AG08395 (cell line): ENCODE results near the gene ZNF408.

ENCODE experiments used
- DNase-seq: peaks from one replicate; pipeline ENCODE4 v3.0.0; 2012; ENCODE audit warnings: mixed read lengths, low spot score

ZNF408 gene

DNA sequence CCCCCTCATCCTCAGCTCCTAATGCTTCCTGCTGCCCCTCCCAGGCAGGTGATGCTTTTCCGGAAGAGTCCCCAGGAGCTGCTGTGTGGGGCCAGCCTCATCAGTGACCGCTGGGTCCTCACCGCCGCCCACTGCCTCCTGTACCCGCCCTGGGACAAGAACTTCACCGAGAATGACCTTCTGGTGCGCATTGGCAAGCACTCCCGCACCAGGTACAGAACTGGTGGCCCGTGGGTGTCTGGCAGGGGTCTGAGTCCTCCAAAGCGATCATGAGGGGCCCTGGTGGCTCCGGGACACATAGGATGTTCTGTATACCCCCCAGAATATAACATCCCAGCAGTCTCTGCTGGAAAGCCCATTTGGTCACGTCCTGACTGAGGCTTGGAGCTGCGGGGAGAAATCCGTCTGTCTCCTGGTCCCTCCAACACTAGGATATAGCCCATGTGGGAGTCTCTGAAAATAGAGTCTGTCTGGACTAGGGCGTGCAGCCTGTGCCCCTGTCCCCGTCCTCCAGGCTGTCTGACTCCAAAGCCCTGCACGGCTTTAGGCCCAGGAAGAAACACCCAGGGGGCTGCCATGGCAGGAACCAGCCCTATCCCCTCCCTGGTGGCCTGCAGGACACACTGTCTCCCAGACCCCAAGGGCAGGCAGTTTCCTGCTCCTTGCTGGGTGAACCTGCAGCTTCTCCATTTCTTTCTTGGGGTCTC is 27.3 kb downstream of the ZNF408 start:
- no peak for DNase-seq

DNA sequence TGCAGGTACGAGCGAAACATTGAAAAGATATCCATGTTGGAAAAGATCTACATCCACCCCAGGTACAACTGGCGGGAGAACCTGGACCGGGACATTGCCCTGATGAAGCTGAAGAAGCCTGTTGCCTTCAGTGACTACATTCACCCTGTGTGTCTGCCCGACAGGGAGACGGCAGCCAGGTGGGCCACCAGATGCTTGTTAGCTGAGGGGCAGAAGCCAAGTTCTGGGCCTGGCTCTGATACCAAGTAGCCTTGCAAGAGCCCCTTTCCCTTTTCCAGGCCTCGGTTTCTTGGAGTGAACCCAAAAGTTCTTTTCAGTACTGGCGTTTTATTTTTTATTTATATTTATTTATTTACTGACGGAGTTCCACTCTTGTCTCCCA is 27.8 kb downstream of the ZNF408 start:
- no peak for DNase-seq

DNA sequence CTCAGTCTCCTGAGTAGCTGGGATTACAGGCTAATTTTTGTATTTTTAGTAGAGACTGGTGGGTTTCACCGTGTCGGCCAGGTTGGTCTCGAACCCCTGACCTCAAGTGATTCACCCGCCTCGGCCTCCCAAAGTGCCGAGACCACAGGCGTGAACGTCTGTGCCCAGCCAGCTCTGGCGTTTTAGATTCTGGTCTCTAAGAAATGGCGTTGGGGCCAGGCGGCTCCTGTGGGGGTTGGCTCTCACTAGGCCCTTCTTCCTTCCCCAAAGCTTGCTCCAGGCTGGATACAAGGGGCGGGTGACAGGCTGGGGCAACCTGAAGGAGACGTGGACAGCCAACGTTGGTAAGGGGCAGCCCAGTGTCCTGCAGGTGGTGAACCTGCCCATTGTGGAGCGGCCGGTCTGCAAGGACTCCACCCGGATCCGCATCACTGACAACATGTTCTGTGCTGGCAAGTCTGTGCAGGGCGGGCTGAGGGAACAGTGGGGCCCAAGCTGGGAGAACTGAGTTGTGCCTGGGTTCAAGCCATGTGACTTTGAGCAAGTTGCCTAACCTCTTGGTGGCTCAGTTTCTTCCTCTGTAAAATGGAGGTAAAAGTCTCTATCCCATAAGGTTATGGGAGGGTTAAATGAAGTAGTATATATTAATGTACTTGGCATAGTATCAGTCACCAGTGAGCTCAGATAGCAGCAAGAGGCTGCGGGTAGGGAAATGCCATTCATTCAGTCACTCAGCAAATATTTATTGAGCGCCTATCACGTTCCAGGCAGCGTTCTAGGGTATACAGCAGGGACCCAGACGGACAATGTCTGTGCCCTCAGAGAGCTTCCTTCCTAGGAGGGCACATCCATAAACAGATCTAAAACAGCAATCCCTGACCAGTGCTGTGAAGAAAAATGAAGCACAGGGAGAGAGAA is 28.5 kb downstream of the ZNF408 start:
- DNase-seq = no peak

DNA sequence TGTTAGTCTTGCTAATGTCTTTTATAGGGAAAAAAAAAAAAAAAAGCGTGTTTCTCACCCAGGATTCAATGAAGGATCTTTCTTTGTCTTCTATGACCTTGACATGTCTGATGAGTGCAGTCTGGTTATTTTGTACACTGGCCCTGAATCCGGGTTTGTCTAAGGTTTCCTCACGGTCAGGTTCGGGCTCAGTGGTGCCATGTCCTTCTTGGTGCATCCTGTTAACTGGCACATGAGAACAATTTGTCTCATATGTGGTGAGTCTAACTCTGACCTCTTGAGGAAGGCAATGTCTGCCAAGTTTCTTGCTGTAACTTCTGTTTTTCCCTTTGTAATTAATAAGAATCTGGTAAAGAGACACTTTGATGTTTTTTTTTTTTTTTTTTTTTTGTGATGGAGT is 30.7 kb downstream of the ZNF408 start:
- DNase-seq = no peak

DNA sequence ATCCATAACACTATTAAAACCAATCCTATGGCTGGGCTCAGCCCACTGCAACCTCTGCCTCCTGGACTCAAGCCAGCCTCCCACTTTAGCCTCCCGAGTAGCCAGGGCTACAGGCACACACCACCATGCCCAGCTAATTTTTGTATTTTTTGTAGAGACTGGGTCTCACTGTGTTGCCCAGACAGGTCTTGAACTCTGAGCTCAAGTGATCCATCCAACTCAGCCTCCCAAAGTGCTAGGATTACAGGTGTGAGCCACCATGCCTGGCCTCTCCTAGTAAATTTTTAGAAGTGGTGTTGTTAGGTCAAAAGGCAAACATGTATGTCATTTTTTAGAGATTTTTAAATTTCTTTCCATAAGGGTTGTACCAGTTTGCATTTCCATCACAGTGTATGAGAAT is 32.4 kb downstream of the ZNF408 start:
- DNase-seq = no peak

DNA sequence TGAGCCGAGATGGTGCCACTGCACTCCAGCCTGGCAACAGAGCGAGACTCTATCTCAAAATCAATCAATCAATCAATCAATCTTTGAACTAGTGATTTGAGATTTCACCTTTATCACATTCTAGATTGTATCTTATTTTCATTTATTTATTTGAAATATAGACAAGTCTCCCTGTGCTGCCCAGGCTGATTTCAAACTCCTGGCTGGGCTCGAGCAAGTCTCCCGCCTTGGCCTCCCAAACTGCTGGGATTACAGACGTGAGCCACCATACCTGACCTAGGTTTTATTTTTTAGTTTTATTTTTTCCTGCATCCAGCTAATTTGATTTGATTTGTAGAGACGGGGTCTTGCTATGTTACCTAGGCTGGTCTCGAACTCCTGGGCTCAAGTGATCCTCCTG is 35.3 kb downstream of the ZNF408 start:
- no peak for DNase-seq

DNA sequence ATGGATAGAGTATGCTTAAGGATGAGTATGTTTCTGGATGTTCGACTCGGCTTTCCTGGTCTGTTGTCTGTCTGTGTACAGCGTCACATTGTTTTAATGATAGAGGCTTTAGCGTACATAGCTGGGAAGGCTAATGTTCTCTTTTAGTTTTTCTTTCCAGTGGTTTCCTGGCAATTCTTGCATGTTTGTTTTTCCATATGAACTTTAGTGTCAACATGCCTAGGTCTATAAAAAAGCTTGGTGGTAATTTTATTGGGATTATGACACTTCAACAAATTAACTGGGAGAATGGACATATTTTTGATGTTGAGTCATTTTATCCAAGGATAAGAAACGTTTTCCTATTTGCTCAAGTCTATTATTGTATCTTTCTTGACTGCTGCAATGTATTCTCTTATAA is 35.8 kb downstream of the ZNF408 start:
- peak; percentile 30 for DNase-seq

DNA sequence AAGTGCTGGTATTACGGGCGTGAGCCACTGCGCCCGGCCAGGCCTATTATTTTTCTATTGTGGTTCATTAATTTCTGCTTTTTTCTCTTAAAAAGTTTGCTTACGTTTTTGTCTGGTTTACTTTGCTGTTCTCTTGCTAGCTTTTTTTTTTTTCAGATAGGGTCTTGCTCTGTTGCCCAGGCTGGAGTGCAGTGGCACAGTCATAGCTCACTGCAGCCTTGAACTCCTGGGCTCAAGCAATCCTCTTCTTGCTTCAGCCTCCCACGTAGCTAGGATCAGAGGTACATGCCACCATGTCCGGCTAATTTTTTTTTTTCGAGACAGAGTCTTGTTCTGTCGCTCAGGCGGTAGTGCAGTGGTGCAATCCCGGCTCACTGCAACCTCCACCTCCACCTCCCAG is 36.9 kb downstream of the ZNF408 start:
- no peak for DNase-seq

DNA sequence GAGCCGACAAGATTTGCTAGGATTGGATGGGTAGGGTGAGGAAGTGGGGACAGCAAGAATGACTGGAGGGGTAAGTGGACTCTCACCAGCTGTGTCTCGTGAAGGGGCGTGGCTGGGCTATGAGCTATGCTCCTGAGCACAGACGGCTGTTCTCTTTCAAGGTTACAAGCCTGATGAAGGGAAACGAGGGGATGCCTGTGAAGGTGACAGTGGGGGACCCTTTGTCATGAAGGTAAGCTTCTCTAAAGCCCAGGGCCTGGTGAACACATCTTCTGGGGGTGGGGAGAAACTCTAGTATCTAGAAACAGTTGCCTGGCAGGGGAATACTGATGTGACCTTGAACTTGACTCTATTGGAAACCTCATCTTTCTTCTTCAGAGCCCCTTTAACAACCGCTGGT is 38.1 kb downstream of the ZNF408 start:
- no peak for DNase-seq

DNA sequence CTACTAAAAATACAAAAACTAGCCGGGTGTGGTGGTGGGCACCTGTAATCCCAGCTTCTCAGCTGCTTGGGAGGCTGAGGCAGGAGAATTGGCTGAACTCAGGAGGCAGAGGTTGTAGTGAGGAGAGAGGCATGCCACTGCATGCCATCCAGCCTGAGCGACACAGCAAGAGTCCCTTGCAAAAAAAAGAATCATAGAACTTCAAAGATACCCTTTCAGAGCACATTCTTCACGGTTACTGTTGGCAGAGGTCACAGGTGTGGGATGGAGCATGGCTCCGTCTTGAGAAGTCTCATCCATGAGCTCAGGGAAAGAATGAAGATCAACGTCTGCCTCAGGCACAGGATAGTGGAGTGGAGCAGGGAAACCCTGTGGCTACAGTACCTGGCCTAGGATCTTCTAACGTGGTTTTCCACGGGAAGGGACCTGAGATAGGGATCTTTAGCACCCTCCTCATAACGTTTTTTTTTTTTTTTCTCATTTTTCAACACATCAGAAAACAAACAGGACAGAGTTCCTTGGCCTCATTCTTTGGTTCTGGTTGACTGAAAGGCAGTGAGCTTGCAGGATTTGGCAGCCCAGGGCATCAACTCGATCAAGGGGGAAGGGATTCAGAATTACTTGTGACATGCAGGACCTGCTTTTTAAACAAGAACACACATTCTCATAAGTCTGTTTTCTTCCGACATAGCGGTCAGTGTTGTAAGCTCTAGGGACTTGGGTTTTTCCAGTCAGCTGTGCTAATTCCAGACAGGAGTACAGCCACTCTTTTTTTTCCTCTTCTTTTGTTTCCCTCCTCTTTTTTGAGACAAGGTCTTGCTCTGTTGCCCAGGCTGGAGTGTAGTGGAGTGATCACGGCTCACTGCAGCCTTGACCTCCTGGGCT is 41.0 kb downstream of the ZNF408 start:
- no peak for DNase-seq

DNA sequence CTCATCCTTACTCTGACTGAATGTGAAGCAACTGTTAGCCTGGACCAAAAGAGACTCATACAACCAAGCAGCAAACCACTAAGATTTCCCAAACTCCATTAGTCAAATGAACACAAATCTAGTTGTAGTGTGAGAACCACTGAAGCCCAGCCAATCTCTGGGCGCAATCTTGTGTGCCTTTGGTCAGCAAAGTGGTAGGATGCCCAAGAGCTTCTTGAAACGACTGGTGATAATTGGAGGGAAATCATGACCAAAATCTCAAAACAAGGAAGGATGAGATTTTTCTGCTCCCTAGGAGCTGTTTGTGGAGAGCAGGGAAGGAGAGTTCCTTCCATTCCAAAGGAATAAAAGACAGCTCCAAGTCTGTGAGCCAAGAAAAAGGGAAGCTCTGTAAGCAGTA is 42.2 kb downstream of the ZNF408 start:
- DNase-seq = no peak

DNA sequence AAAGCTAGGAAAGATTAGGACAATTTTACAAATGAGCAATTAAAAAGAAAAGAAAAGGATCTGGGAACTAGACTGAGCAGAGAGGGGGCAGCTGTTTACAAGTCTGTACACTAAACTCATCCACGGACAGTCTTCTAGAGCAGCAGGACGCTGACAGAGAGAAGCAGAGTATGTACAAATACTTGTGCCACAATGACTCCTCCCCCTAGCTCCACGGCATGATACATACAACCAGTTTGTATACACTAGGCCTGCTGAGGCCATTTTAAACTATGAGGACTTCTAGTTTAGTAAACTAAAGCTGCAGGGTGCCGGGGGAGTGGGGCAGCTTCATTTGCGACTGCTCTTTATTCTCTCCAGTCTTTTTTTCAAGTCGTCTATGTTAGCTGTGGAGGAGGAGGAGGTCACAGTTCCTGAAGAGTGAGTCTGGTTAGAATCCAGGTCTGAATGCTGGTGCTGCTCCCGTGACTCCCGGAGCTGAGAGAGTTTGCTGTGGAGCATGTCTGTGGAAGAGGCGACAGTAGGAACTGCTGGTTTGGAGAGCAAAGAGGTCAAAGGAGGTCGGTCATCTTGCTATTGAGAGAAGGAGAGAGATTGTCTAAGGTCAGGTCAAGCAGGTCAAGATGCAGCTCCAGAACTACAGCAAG is 43.0 kb downstream of the ZNF408 start:
- DNase-seq = no peak

DNA sequence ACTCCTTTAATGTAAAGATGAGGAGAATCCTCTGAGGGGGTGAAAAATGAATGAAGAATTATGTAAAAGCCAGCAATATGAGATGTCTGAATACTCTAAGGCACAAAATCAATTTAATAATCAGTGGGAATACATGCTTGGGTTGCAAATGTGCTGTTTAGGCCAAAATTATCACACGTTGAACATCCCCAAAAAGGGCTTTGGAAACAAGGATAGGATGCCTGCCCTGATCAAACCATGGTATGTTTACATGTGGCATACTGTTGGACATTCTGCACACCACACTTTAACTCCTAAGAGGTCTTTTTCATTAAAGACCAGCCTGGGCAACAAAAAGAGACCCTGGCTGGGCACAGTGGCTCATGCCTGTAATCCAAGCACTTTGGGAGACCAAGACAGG is 44.5 kb downstream of the ZNF408 start:
- no peak for DNase-seq

DNA sequence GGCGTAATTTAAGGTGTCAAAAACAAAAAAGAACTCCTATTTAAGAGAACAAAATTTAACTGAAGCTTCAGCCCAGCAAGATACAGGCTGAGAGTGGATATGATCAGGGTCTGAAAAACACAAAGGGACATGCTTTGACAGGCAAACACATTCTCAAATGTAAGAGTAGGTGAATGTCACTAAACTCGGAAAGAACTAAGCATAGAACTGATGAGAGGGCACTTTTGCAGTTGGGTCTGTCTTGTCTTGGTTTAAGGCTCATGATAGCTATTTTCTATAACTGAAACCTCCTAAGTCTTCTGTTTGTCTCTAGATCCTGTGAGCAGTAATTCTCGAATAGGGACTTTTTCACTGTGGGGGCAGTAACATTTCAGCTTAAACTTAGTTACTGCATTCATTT is 45.2 kb downstream of the ZNF408 start:
- no peak for DNase-seq

DNA sequence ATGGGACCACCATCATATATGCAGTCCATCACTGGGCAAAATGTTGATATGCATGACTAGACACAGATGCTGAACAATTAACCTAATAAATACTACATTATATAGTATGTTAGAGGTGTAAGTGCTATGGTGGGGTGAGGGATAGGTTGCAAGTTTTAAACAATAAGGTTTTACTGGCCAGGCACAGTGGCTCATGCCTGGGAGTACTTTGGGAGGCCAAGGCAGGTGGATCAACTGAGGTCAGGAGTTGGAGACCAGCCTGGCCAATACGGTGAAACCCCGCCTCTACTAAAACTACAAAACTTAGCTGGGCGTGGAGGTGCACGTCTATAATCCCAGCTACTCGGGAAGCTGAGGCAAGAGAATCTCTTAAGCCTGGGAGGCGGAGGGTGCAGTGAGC is 46.3 kb downstream of the ZNF408 start:
- DNase-seq = no peak
